ENCODE measurements around the gene RECQL5. TPM values are rescaled to one million over a fixed set of nuclear protein-coding genes. Genes with fewer than 3 reads are reported as not detected.

RECQL5 gene
- total RNA-seq, 1 donor from 2014 or later = 44.0 TPM

DNA sequence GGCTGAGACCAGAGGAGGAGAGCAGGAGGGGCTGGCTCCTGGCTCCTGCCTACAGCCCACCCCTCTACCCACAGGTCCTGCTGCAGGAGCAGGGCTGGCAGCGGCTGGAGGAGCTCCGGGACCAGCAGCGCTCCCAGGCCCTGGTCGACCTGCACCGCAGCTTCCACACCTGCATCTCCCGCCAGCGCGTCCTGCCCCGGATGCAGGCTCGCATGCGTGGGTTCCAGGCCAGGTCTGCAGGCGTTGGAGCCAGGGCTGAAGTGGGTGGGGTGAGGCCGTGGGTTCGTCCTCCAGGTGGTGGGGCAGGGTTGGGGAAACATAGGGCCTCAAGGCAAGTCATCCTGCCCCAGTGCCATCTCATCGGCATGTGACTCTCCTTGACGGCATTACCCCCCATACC lies 61.2 kb downstream of the RECQL5 start:
- TF ChIP-seq POLR2A (IDR thresholded peaks at IDR 0.05) (no peak), CTCF (IDR thresholded peaks at IDR 0.05) (no peak), POLR2AphosphoS5 (IDR thresholded peaks at IDR 0.05; ENCODE audit: insufficient read depth in 1 of 2, low read depth in 1 of 2) (no peak)
- Histone ChIP-seq H3K9me3 (no peaks in the 10 kb centered on the region), H3K36me3 (no peaks in the 10 kb centered on the region), H3K4me3 (no peak overlapping the region), H3K27me3 (no peaks in the 10 kb centered on the region), H3K4me1 (peaks cover 12% of the 10 kb centered on the region), H3K27ac (no peak overlapping the region)
- intact Hi-C loops (cut with DNase I) = no loop called here
- DNase-seq (ENCODE audit: extremely low spot score in 2 of 2) = no peak

GRCh38 chr17:75604034-75604695 lies 62.8 kb downstream of the RECQL5 start:
- H3K36me3 ChIP-seq = no peaks in the 10 kb centered on the region
- intact Hi-C loops (cut with DNase I) = no loop called here
- peak overlapping the region; percentile 42 for H3K27ac ChIP-seq
- H3K4me1 ChIP-seq = peaks cover 12% of the 10 kb centered on the region
- no peak for DNase-seq (ENCODE audit: extremely low spot score in 2 of 2)
- TF ChIP-seq POLR2A (IDR thresholded peaks at IDR 0.05) (no peak), CTCF (IDR thresholded peaks at IDR 0.05) (no peak), POLR2AphosphoS5 (IDR thresholded peaks at IDR 0.05; ENCODE audit: insufficient read depth in 1 of 2, low read depth in 1 of 2) (no peak)
- no peak overlapping the region for H3K4me3 ChIP-seq
- H3K27me3 ChIP-seq = no peaks in the 10 kb centered on the region
- no peaks in the 10 kb centered on the region for H3K9me3 ChIP-seq

- peaks cover 12% of the 10 kb centered on the region for H3K4me1 ChIP-seq
- TF ChIP-seq POLR2AphosphoS5 (IDR thresholded peaks at IDR 0.05; ENCODE audit: insufficient read depth in 1 of 2, low read depth in 1 of 2) (no peak), CTCF (IDR thresholded peaks at IDR 0.05) (no peak), POLR2A (IDR thresholded peaks at IDR 0.05) (no peak)
- H3K4me3 ChIP-seq = no peak overlapping the region
- no peaks in the 10 kb centered on the region for H3K9me3 ChIP-seq
- no peaks in the 10 kb centered on the region for H3K27me3 ChIP-seq
- no peaks in the 10 kb centered on the region for H3K36me3 ChIP-seq
- DNase-seq (ENCODE audit: extremely low spot score in 2 of 2) = no peak
- intact Hi-C loops (cut with DNase I) = no loop called here
- no peak overlapping the region for H3K27ac ChIP-seq
These were observed 63.8 kb downstream of the RECQL5 start for GRCh38 chr17:75603123-75603522.

- H3K4me3 ChIP-seq = no peak overlapping the region
- H3K27ac ChIP-seq = no peak overlapping the region
- H3K27me3 ChIP-seq = no peaks in the 10 kb centered on the region
- no peaks in the 10 kb centered on the region for H3K9me3 ChIP-seq
- TF ChIP-seq CTCF (IDR thresholded peaks at IDR 0.05) (no peak), POLR2A (IDR thresholded peaks at IDR 0.05) (no peak), POLR2AphosphoS5 (IDR thresholded peaks at IDR 0.05; ENCODE audit: insufficient read depth in 1 of 2, low read depth in 1 of 2) (no peak)
- no peaks in the 10 kb centered on the region for H3K36me3 ChIP-seq
- H3K4me1 ChIP-seq = peaks cover 12% of the 10 kb centered on the region
- DNase-seq (ENCODE audit: extremely low spot score in 2 of 2) = no peak
- intact Hi-C loops (cut with DNase I) = no loop called here
These were observed 64.3 kb downstream of the RECQL5 start for GRCh38 chr17:75602644-75603043.

All from vagina (tissue), 2 donors.